CD4-positive, alpha-beta T cell treated with Interleukin-17A for 1 hour (primary cell): Measurements from ENCODE around the gene MFAP2.

Source experiments
- DNase-seq: peaks from one replicate; pipeline ENCODE4 v3.0.0-alpha.2; 2020

The MFAP2 gene

DNA sequence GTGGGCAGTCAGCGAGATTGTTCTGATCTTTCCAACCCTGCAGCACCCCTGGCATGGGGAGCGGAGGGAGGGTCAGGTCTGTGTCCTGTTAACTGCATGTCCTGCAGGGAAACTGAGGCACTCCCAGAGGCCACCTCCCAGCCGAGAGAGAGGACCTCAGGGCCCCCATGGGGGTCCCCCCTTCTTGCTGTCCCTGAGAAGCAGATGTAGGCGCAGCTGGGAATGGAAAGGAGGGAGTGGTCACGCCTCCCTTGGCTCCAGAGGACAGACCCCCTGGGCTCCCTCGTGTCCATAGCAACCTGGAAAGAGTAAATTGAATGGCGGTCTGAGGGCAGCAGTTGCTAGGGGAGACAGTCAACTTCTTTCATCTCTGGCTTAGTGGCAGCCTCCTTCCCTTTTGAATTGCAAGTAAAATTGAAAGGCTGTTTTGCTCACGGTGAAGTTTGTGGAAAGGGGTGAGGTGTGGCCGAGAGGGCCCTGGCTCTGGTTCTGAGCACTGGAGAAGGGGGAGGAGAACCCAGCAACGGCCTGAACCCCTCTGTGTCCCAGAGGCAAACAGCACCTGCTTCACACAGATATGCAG, 53.8 kb downstream of the MFAP2 start:
- DNase-seq: no peak

DNA sequence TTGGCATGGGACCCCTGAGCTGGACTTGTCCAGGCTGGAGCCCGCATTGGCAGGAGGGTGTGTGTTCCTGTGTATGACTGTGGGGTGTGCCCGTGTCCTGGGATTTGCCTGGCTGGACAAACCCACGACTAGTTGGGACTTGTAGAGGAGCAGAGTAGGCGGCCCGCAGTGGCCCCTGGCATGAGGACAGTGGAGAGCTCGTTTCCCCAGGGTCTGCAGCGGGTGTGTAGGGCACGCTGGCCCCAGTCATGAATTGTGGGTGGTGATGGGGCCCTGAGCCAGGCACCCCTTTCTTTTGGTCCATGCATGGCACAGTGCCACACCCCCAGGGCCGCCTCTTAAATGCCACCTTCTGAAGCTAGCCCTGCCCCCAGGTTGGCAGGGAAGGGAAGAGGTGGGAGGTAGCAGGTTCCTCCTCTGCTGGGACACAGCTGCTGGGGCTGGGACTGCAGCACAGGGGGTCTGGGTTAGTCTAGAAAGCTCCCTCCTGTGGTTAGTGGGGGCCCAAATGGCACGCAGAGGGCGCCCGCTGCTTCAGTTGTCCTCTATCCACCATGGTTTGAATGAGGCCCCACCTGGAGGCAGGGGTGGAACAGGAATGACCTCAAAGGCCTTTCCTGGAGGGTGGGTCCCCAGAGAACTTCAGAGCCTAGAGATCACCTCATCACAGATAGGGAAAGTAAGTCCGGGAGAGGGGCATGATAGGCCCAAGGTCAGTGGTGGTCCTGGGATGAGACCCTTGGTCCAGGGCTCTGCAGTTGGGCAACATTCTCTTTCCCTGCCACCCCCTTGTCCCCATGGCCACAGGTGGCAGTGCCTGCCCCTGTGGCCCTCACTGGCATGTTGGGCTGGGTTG, 54.6 kb downstream of the MFAP2 start:
- DNase-seq: no peak

- no peak for DNase-seq
Observed at GRCh38 chr1:16924919-16925477, 55.4 kb downstream of the MFAP2 start.
